ENCODE measurements around the gene DLL3.
A peak's percentile ranks its signal among the peaks of the same experiment; 100 is the strongest.

DLL3 gene

GRCh38 chr19:39518975-39519374, 20.2 kb downstream of the DLL3 start:
- no peak for DNase-seq

GRCh38 chr19:39520541-39521484, 22.1 kb downstream of the DLL3 start:
- no peak for DNase-seq

GRCh38 chr19:39524495-39524894, 25.7 kb downstream of the DLL3 start:
- peak; percentile 77 to 92 for DNase-seq

- DNase-seq: no peak
These were observed 26.5 kb downstream of the DLL3 start for GRCh38 chr19:39525205-39525604.

DNA sequence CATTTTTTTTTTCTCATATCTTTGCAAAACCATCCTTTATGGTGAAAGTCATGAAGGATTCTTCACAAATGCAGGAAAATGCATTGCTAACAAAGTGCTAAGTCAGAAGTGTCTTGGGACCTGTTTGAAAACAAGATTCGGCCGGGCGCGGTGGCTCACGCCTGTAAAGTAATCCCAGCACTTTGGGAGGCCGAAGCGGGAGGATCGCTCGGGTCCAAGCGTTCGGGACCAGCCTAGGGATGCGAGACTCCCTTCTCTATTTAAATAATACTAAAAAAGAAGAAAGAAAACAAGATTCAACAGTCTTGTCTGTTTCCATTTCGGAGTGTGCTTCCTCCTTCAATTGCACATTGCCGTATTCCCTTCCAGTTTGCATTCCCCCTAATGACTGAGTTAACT, 33.1 kb downstream of the DLL3 start:
- DNase-seq: no peak

DNA sequence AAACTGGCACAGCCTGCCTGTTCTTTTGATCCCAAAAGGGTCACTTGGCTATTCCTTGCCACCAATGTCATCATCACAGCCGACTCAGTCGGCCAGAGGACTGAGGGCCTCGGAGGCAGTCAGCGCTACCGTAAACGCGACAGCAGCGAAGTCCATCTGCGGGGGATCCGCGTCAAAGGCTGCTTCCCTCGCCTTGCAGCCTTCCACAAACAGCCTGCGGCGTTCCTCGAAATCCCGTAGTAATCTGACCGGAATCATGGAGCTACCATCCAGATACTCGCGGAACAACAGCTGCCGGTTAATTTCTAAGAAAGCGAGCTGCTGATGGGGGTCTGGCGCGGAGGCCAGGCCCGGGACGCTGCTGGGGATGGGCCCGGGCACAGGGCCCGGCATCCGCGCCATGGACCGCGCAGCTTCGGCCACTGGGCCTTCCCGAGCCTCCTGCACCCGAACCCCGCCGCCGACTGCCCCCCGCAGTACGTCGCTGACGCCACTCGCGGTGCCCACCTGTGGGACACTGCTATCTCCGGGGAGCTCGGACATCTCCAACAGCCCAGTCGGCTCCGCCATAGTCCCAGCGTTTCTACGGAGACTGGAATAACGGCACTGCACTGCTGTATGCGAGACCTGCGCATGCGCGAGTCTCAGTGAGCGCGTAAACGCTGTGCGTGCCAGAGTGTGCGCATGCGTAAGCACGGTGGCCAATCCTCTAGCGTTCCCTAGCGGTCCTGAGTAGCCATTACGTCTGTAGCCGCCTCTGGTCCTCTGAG, 33.7 kb downstream of the DLL3 start, which contains the start of gene EID2B:
TSS of gene EID2B (minus strand) at position 620 of the 770 bp plus-strand sequence. CDS start at position 570, 50 bp downstream.
- DNase-seq: peak; percentile 91 to 99

- no peak for DNase-seq
These were observed 34.3 kb downstream of the DLL3 start for GRCh38 chr19:39533003-39533512.

DNA sequence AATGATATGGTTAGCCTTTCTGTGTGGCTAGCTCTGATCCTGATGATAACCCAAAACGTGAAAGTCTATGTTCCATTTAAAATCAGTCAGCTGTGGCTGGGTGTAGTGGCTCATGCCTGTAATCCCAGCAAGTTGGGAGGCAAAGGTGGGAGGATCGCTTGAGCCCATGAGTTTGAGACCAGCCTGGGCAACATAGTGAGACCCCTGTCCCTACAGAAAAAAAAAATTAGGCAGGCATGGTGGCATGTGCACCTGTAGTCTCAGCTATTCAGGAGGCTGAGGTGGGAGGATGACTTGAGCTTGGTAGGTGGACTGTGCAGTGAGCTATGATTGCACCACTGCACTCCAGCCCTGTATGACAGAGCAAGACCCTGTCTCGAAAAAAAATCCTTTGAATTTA, 35.0 kb downstream of the DLL3 start:
- DNase-seq: no peak

DNA sequence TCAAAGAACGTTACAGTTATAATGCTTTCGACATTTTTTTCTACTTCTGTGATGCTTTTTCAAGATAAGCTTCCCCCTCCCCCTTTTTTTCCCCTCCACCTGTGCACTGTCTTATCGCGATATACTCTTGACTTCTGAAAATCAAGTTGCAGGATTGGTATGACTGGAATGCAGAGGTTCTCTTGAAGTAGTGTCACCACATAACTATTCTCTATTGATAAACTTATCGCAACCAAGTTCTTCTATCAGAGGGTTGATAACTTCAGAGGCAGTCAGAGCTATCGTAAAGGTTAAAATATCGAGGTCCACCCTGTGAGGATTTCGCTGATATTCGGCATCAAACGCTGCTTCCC, 40.4 kb downstream of the DLL3 start:
- DNase-seq: no peak

GRCh38 chr19:39539518-39540332, 41.0 kb downstream of the DLL3 start, which contains the start of gene EID2:
TSS of gene EID2 (minus strand) at chr19:39540161. CDS start at chr19:39540079, 82 bp downstream.
- peak; percentile 92 to 95 for DNase-seq

GRCh38 chr19:39540333-39540673, 41.6 kb downstream of the DLL3 start:
- no peak for DNase-seq

GRCh38 chr19:39542206-39542605, 43.5 kb downstream of the DLL3 start:
- no peak for DNase-seq

DNA sequence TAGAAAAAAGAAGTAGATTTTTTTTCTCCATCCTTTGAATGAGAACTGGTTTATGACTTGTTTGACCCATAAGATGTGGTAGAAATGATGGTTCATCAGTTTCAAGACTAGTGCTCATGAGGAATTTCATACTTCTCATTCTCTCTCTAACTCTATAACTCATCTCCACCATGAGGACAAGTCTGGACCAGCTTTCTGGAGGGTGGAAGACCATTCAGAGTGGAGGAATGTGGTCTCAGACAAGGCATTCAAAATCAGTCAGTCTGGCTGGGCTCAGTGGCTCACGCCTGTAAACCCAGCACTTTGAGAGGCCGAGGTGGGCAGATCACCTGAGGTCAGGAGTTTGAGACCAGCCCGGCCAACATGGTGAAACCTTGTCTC, 44.7 kb downstream of the DLL3 start:
- DNase-seq: no peak

DNA sequence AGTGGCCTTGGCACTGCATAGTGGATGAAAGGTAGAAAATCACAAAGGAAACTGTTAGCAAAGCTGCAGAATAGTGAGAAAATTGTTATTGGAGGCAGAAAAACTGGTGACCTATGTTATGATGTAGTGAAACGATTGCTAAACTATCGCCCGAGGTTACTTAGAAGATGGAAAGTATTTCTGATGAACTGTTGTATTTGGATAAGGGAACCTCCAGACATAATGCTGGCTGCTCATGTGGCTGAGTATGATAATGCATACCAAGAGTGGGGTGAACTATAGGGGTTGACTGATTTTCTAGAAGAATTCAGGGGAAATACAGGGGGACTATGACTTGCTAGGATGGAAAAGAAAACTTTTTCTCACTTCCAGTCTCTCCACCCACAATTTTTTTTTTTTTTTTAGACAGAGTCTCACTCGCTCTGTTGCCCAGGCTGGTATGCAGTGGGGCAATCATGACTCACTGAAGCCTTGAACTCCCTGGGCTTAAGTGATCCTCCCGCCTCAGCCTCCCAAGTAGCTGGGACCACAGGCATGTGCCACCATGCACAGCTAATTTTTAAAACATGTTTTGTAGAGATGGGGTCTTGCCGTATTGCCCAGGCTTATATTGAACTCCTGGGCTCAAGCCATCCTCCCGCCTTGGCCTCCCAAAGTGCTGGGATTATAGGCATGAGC, 45.6 kb downstream of the DLL3 start:
- peak in 1 of 2 donors; percentile 15 for DNase-seq

- DNase-seq: no peak
These were observed 46.2 kb downstream of the DLL3 start for GRCh38 chr19:39544911-39545310.

- no peak for DNase-seq
These were observed 47.9 kb downstream of the DLL3 start for GRCh38 chr19:39546599-39546998.

DNA sequence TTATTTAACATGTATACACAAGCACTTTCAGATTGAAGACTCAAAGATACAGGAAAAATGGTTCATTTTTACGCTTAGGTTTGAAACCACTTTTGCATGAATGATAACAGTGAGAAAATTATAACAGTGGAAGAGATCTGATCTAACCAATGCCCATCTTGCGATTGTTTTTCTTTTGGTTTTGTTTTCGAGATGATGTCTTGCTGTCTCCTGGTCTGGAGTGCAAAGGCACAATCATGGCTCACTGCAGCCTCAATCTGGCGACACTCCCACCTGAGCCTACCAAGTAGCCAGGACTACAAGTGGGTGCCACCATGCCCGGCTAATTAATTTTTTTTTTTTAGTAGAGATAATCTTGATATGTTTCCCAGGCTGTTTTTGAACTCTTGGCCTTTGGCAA, 51.5 kb downstream of the DLL3 start:
- no peak for DNase-seq

DNA sequence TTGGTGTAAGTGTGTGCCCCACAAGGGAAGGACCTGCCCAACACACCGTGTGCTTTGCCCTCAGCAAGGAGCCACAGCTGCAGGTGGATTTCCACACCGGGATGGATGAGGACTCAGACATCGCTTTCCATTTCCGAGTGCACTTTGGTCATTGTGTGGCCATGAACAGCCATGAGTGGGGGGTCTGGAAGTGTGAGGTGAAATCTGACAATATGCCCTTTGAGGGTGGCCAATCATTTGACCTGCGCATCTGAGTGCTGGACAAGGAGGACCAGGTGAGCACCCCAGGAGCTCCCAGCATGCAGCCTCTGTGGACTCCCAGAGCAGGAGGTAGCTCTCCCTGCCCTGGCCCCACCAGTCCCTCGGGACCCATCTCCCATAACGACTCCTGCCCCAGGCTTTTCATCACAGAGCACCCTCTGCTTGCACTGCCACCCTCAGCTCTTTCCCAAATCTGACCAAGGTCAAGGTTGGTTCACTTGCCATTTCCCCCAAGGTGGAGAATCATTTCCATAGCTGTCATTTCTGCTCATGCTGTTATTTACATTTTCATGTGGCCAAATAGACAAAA, 54.4 kb downstream of the DLL3 start:
- no peak for DNase-seq

DNA sequence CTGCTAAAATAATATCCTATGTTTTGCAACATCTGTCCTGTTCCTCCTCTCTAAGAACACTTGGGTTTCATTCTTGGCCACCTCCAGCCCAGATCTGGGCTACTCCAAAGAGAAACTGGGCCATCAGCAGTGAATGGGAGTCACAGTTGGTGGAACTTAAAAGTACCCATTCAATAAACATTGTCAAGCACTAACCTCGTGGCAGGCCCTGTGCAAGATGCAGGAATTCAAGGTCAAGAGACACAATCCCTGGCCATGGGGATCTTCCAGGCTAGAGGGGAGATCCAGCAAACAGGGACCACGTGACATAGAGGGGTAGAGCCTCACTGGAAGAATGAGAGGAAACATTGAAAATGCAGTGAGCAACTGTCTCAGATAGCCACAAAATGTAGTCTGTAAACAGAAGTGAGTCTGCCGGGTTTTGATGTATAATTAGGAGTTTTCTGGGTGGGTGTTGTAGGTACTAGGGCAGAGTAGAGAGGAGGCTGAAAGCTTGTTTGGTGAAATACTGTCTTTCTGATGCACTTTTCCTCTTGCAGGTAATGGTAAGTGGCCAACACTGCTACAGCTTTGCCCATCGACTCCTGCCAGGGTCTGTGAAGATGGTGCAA, 56.1 kb downstream of the DLL3 start:
- DNase-seq: no peak

GRCh38 chr19:39555883-39556282, 57.1 kb downstream of the DLL3 start:
- no peak for DNase-seq
